K562 (cell line): ENCODE measurements around the gene CCDC85B. TPM values are rescaled to one million over a fixed set of nuclear protein-coding genes. Genes with fewer than 3 reads are reported as not detected.

Experiments used
- polyA plus RNA-seq, 8 experiments: library from polyadenylated mRNA; depleted of rRNA in 4 of 8; stranded (reverse) in 5 of 8; unstranded in 3 of 8; fragments of >200 nt; fragmentation: Nextera tagmentation in 2 of 8; fragmentation: Illumina TruSeq in 1 of 8; extraction: Ambion mirVana in 2 of 8; extraction: Trizol in 1 of 8; gene quantifications; 2 replicates each; pipeline versions ENCODE4 v1.2.1 to v1.2.3, GENCODE V29; 2011 to 2014; ENCODE audit warnings: inconsistent platforms in 1 of 8, missing spikeins in 1 of 8
- total RNA-seq, 7 experiments: library from RNA; depleted of rRNA in 6 of 7; stranded (reverse); fragments of >200 nt in 6 of 7; fragmentation: Illumina TruSeq in 2 of 7; extraction: Trizol in 2 of 7; gene quantifications; 2 replicates each; pipeline versions ENCODE4 v1.2.1 to v1.2.3, GENCODE V29; 2011 to 2021; ENCODE audit warnings: low replicate concordance in 1 of 7

CCDC85B gene
- total and polyA plus RNA-seq, 9 of the 15 experiments (the other 6 are each of a cell fraction or from before 2014, with no cell fraction given): 0.14 to 138 (median 6.2) TPM

Other genes with a start within 250 kb of the CCDC85B start
Only the 7 nearest of the 23 such genes appear.
- 79.4 and 95.8 TPM in 2 replicates for gene MUS81, start 30.2 kb upstream of the CCDC85B start, total RNA-seq (2014; rRNA removed)
- 23.0 and 33.5 TPM in 2 replicates for gene MUS81, start 30.2 kb upstream of the CCDC85B start, total RNA-seq (2014; rRNA removed; fragmentation: Illumina TruSeq; extraction: Trizol)
- 53.5 and 55.8 TPM in 2 replicates for gene MUS81, start 30.2 kb upstream of the CCDC85B start, total RNA-seq (2015; rRNA removed; fragmentation: Illumina TruSeq; extraction: Trizol)
- gene MUS81, start 30.2 kb upstream of the CCDC85B start, total RNA-seq (2021): 81.5 and 91.8 TPM in 2 replicates
- gene MUS81, start 30.2 kb upstream of the CCDC85B start, polyA plus RNA-seq (2011; rRNA removed): 51.8 and 69.9 TPM in 2 replicates
- gene MUS81, start 30.2 kb upstream of the CCDC85B start, polyA plus RNA-seq (2014; fragmentation: Illumina TruSeq; extraction: Trizol): 53.7 and 62.8 TPM in 2 replicates
- gene MUS81, start 30.2 kb upstream of the CCDC85B start, polyA plus RNA-seq (2014; fragmentation: Nextera tagmentation; extraction: Ambion mirVana): 10 to 100 TPM; 13.4 to 16.1 TPM
- gene MUS81, start 30.2 kb upstream of the CCDC85B start, polyA plus RNA-seq (2014; rRNA removed): 103 and 118 TPM in 2 replicates
- 0.64 and 0.86 TPM in 2 replicates for gene EFEMP2, start 17.9 kb upstream of the CCDC85B start, total RNA-seq (2014; rRNA removed)
- 0.07 and 0.32 TPM in 2 replicates for gene EFEMP2, start 17.9 kb upstream of the CCDC85B start, total RNA-seq (2014; rRNA removed; fragmentation: Illumina TruSeq; extraction: Trizol)
- 0.57 and 0.58 TPM in 2 replicates for gene EFEMP2, start 17.9 kb upstream of the CCDC85B start, total RNA-seq (2015; rRNA removed; fragmentation: Illumina TruSeq; extraction: Trizol)
- gene EFEMP2, start 17.9 kb upstream of the CCDC85B start, total RNA-seq (2021): 1.6 and 2.6 TPM in 2 replicates
- gene EFEMP2, start 17.9 kb upstream of the CCDC85B start, polyA plus RNA-seq (2011; rRNA removed): 2.0 and 3.9 TPM in 2 replicates
- 0.74 and 1.1 TPM in 2 replicates for gene EFEMP2, start 17.9 kb upstream of the CCDC85B start, polyA plus RNA-seq (2014; fragmentation: Illumina TruSeq; extraction: Trizol)
- gene EFEMP2, start 17.9 kb upstream of the CCDC85B start, polyA plus RNA-seq (2014; fragmentation: Nextera tagmentation; extraction: Ambion mirVana): under 1 TPM in 1 of 2 experiments, not detected in 1; 0.13 TPM
- gene EFEMP2, start 17.9 kb upstream of the CCDC85B start, polyA plus RNA-seq (2014; rRNA removed): 2.9 TPM in 2 replicates
- gene CTSW, start 10.8 kb upstream of the CCDC85B start, total RNA-seq (2014; rRNA removed): not detected in 2 replicates
- not detected in 2 replicates for gene CTSW, start 10.8 kb upstream of the CCDC85B start, total RNA-seq (2014; rRNA removed; fragmentation: Illumina TruSeq; extraction: Trizol)
- gene CTSW, start 10.8 kb upstream of the CCDC85B start, total RNA-seq (2015; rRNA removed; fragmentation: Illumina TruSeq; extraction: Trizol): not detected in 2 replicates
- gene CTSW, start 10.8 kb upstream of the CCDC85B start, total RNA-seq (2021): not detected in 2 replicates
- 0.05 TPM in 1 of 2 replicates, not detected in the other for gene CTSW, start 10.8 kb upstream of the CCDC85B start, polyA plus RNA-seq (2011; rRNA removed)
- not detected in 2 replicates for gene CTSW, start 10.8 kb upstream of the CCDC85B start, polyA plus RNA-seq (2014; fragmentation: Illumina TruSeq; extraction: Trizol)
- gene CTSW, start 10.8 kb upstream of the CCDC85B start, polyA plus RNA-seq (2014; fragmentation: Nextera tagmentation; extraction: Ambion mirVana): under 1 TPM in 1 of 2 experiments, not detected in 1; 0.04 TPM
- not detected in 2 replicates for gene CTSW, start 10.8 kb upstream of the CCDC85B start, polyA plus RNA-seq (2014; rRNA removed)
- 77.2 and 98.5 TPM in 2 replicates for gene FIBP, start 2.2 kb upstream of the CCDC85B start, total RNA-seq (2014; rRNA removed)
- 36.8 and 44.6 TPM in 2 replicates for gene FIBP, start 2.2 kb upstream of the CCDC85B start, total RNA-seq (2014; rRNA removed; fragmentation: Illumina TruSeq; extraction: Trizol)
- gene FIBP, start 2.2 kb upstream of the CCDC85B start, total RNA-seq (2015; rRNA removed; fragmentation: Illumina TruSeq; extraction: Trizol): 45.8 and 46.8 TPM in 2 replicates
- gene FIBP, start 2.2 kb upstream of the CCDC85B start, total RNA-seq (2021): 51.1 and 54.0 TPM in 2 replicates
- gene FIBP, start 2.2 kb upstream of the CCDC85B start, polyA plus RNA-seq (2011; rRNA removed): 58.8 and 69.4 TPM in 2 replicates
- 48.6 and 62.8 TPM in 2 replicates for gene FIBP, start 2.2 kb upstream of the CCDC85B start, polyA plus RNA-seq (2014; fragmentation: Illumina TruSeq; extraction: Trizol)
- 10 to 100 TPM; 41.2 to 46.2 TPM for gene FIBP, start 2.2 kb upstream of the CCDC85B start, polyA plus RNA-seq (2014; fragmentation: Nextera tagmentation; extraction: Ambion mirVana)
- 79.2 and 82.8 TPM in 2 replicates for gene FIBP, start 2.2 kb upstream of the CCDC85B start, polyA plus RNA-seq (2014; rRNA removed)
- gene FOSL1, start 9.7 kb downstream of the CCDC85B start, total RNA-seq (2014; rRNA removed): 18.6 and 21.3 TPM in 2 replicates
- gene FOSL1, start 9.7 kb downstream of the CCDC85B start, total RNA-seq (2014; rRNA removed; fragmentation: Illumina TruSeq; extraction: Trizol): 4.6 and 6.2 TPM in 2 replicates
- gene FOSL1, start 9.7 kb downstream of the CCDC85B start, total RNA-seq (2015; rRNA removed; fragmentation: Illumina TruSeq; extraction: Trizol): 10.0 and 12.4 TPM in 2 replicates
- gene FOSL1, start 9.7 kb downstream of the CCDC85B start, total RNA-seq (2021): 26.1 and 28.7 TPM in 2 replicates
- 5.3 and 9.0 TPM in 2 replicates for gene FOSL1, start 9.7 kb downstream of the CCDC85B start, polyA plus RNA-seq (2011; rRNA removed)
- 26.9 and 39.6 TPM in 2 replicates for gene FOSL1, start 9.7 kb downstream of the CCDC85B start, polyA plus RNA-seq (2014; fragmentation: Illumina TruSeq; extraction: Trizol)
- 1 to 10 TPM; 3.5 to 4.2 TPM for gene FOSL1, start 9.7 kb downstream of the CCDC85B start, polyA plus RNA-seq (2014; fragmentation: Nextera tagmentation; extraction: Ambion mirVana)
- gene FOSL1, start 9.7 kb downstream of the CCDC85B start, polyA plus RNA-seq (2014; rRNA removed): 16.3 and 16.9 TPM in 2 replicates
- 6.6 and 11.1 TPM in 2 replicates for gene C11orf68, start 28.4 kb downstream of the CCDC85B start, total RNA-seq (2014; rRNA removed)
- 7.2 and 10.6 TPM in 2 replicates for gene C11orf68, start 28.4 kb downstream of the CCDC85B start, total RNA-seq (2014; rRNA removed; fragmentation: Illumina TruSeq; extraction: Trizol)
- gene C11orf68, start 28.4 kb downstream of the CCDC85B start, total RNA-seq (2015; rRNA removed; fragmentation: Illumina TruSeq; extraction: Trizol): 12.8 and 14.3 TPM in 2 replicates
- 34.5 and 35.9 TPM in 2 replicates for gene C11orf68, start 28.4 kb downstream of the CCDC85B start, total RNA-seq (2021)
- 18.9 and 34.0 TPM in 2 replicates for gene C11orf68, start 28.4 kb downstream of the CCDC85B start, polyA plus RNA-seq (2011; rRNA removed)
- gene C11orf68, start 28.4 kb downstream of the CCDC85B start, polyA plus RNA-seq (2014; fragmentation: Illumina TruSeq; extraction: Trizol): 31.7 and 40.6 TPM in 2 replicates
- gene C11orf68, start 28.4 kb downstream of the CCDC85B start, polyA plus RNA-seq (2014; fragmentation: Nextera tagmentation; extraction: Ambion mirVana): 1 to 10 TPM; 3.6 to 4.6 TPM
- 26.6 and 31.3 TPM in 2 replicates for gene C11orf68, start 28.4 kb downstream of the CCDC85B start, polyA plus RNA-seq (2014; rRNA removed)
- gene DRAP1, start 28.8 kb downstream of the CCDC85B start, total RNA-seq (2014; rRNA removed): 189 and 200 TPM in 2 replicates
- 25.2 and 30.3 TPM in 2 replicates for gene DRAP1, start 28.8 kb downstream of the CCDC85B start, total RNA-seq (2014; rRNA removed; fragmentation: Illumina TruSeq; extraction: Trizol)
- gene DRAP1, start 28.8 kb downstream of the CCDC85B start, total RNA-seq (2015; rRNA removed; fragmentation: Illumina TruSeq; extraction: Trizol): 124 and 127 TPM in 2 replicates
- 92.2 and 92.9 TPM in 2 replicates for gene DRAP1, start 28.8 kb downstream of the CCDC85B start, total RNA-seq (2021)
- gene DRAP1, start 28.8 kb downstream of the CCDC85B start, polyA plus RNA-seq (2011; rRNA removed): 32.6 and 40.4 TPM in 2 replicates
- 108 and 122 TPM in 2 replicates for gene DRAP1, start 28.8 kb downstream of the CCDC85B start, polyA plus RNA-seq (2014; fragmentation: Illumina TruSeq; extraction: Trizol)
- gene DRAP1, start 28.8 kb downstream of the CCDC85B start, polyA plus RNA-seq (2014; fragmentation: Nextera tagmentation; extraction: Ambion mirVana): 10 to 100 TPM in 1 of 2 experiments, 1 to 10 TPM in 1; 9.6 to 14.3 TPM
- gene DRAP1, start 28.8 kb downstream of the CCDC85B start, polyA plus RNA-seq (2014; rRNA removed): 167 and 169 TPM in 2 replicates